UCSD-AML1 (cell line): ENCODE measurements around the gene MTMR1.

Source experiments
- DNase-seq: peaks from one replicate; lab custom pipeline; 2025; ENCODE audit not compliant: unreplicated experiment; lab: John Stamatoyannopoulos, UW

MTMR1 gene

GRCh38 chrX:150692831-150693724 lies at the start of gene MTMR1:
Gene MTMR1, plus strand, starts transcription at chrX:150693396. Its CDS starts 135 bp downstream, at chrX:150693531.
- no peak for DNase-seq

- no peak for DNase-seq
Observed at GRCh38 chrX:150643958-150644357, 49.2 kb upstream of the MTMR1 start.

GRCh38 chrX:150644422-150644821 lies 48.8 kb upstream of the MTMR1 start:
- no peak for DNase-seq

- DNase-seq: no peak
Observed at GRCh38 chrX:150647331-150647730, 45.9 kb upstream of the MTMR1 start.

GRCh38 chrX:150648296-150648940 lies 44.8 kb upstream of the MTMR1 start:
- DNase-seq: no peak

GRCh38 chrX:150649096-150649870 lies 43.9 kb upstream of the MTMR1 start:
- no peak for DNase-seq

GRCh38 chrX:150651906-150652305 lies 41.3 kb upstream of the MTMR1 start:
- no peak for DNase-seq

- no peak for DNase-seq
Observed at GRCh38 chrX:150655788-150656187, 37.4 kb upstream of the MTMR1 start.

GRCh38 chrX:150663073-150663472 lies 30.1 kb upstream of the MTMR1 start:
- no peak for DNase-seq

GRCh38 chrX:150664290-150664689 lies 28.9 kb upstream of the MTMR1 start:
- DNase-seq: no peak

GRCh38 chrX:150676221-150676620 lies 17.0 kb upstream of the MTMR1 start:
- DNase-seq: no peak

- DNase-seq: no peak
Observed at GRCh38 chrX:150680974-150681373, 12.2 kb upstream of the MTMR1 start.

GRCh38 chrX:150683112-150683511 lies 10.1 kb upstream of the MTMR1 start:
- no peak for DNase-seq

- DNase-seq: no peak
Observed at GRCh38 chrX:150683536-150684146, 9.6 kb upstream of the MTMR1 start.

GRCh38 chrX:150688911-150689451 lies 4.2 kb upstream of the MTMR1 start:
- DNase-seq: no peak

GRCh38 chrX:150690126-150690525 lies 3.1 kb upstream of the MTMR1 start:
- no peak for DNase-seq

- DNase-seq: no peak
Observed at GRCh38 chrX:150692296-150692695, 900 bp upstream of the MTMR1 start.

GRCh38 chrX:150693725-150694574 lies 754 bp downstream of the MTMR1 start:
- DNase-seq: peak; percentile 47

GRCh38 chrX:150694738-150695410 lies 1.7 kb downstream of the MTMR1 start:
- no peak for DNase-seq
